ENCODE data around the gene NR2F1-AS1. TPM values are rescaled to one million over a fixed set of nuclear protein-coding genes. Genes with fewer than 3 reads are reported as not detected.

Gene NR2F1-AS1
- total RNA-seq, 1 donor from 2014 or later = not detected

DNA sequence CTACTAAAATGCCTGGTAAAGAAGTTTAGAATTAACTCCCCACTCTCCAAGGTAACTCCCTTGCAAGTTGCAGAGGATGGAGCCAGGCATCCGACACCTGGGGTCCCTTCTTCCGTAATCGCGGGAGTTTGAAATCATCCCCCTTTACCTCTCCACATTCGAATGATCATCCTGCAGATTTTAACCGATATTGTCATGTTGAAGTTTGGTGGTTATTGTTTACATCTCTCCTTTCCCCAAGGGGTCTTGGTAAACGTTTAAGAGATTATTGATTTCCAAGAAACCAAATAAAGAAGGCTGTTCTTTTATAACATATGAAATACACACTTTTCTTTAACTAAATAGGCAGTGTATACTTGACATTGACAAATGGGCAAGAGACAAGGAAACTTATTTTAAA is 28.7 kb upstream of the NR2F1-AS1 start:
- intact Hi-C loops (cut with micrococcal nuclease) = loop anchor here (1.0 to 10.0 kb wide), 3 partner anchors 7 to 505 kb away; a partner anchor contains a TSS
- H3K36me3 Mint-ChIP-seq (ENCODE audit: low read depth) = peaks cover under 1% of the 10 kb centered on the region
- peaks cover 10% of the 10 kb centered on the region for H3K4me1 Mint-ChIP-seq (ENCODE audit: low read depth)
- H3K9me3 Mint-ChIP-seq = no peaks in the 10 kb centered on the region
- H3K4me3 Mint-ChIP-seq = no peak overlapping the region
- DNase-seq (ENCODE audit: low spot score) = no peak
- H3K27ac Mint-ChIP-seq = no peak overlapping the region
- H3K27me3 Mint-ChIP-seq (ENCODE audit: insufficient read depth) = peaks cover 92% of the 10 kb centered on the region

GRCh38 chr5:93608855-93609254 is 27.8 kb upstream of the NR2F1-AS1 start:
- no peaks in the 10 kb centered on the region for H3K9me3 Mint-ChIP-seq
- H3K36me3 Mint-ChIP-seq (ENCODE audit: low read depth) = peaks cover 2% of the 10 kb centered on the region
- peaks cover 90% of the 10 kb centered on the region for H3K27me3 Mint-ChIP-seq (ENCODE audit: insufficient read depth)
- H3K4me3 Mint-ChIP-seq = no peak overlapping the region
- intact Hi-C loops (cut with micrococcal nuclease) = loop anchor here (1.0 to 5.0 kb wide), 4 partner anchors 37 to 1241 kb away; no protein-coding TSS in a partner anchor
- DNase-seq (ENCODE audit: low spot score) = no peak
- peaks cover 10% of the 10 kb centered on the region for H3K4me1 Mint-ChIP-seq (ENCODE audit: low read depth)
- H3K27ac Mint-ChIP-seq = no peak overlapping the region

- intact Hi-C loops (cut with micrococcal nuclease) = loop anchor here (1.0 to 5.0 kb wide), 4 partner anchors 35 to 1243 kb away; no protein-coding TSS in a partner anchor
- peaks cover 10% of the 10 kb centered on the region for H3K4me1 Mint-ChIP-seq (ENCODE audit: low read depth)
- DNase-seq (ENCODE audit: low spot score) = no peak
- no peaks in the 10 kb centered on the region for H3K9me3 Mint-ChIP-seq
- H3K4me3 Mint-ChIP-seq = no peak overlapping the region
- peaks cover 2% of the 10 kb centered on the region for H3K36me3 Mint-ChIP-seq (ENCODE audit: low read depth)
- no peak overlapping the region for H3K27ac Mint-ChIP-seq
- peaks cover 85% of the 10 kb centered on the region for H3K27me3 Mint-ChIP-seq (ENCODE audit: insufficient read depth)
Observed at GRCh38 chr5:93607367-93608258, 26.6 kb upstream of the NR2F1-AS1 start.

- Mint-ChIP-seq H3K9me3 (no peaks in the 10 kb centered on the region), H3K4me3 (no peak overlapping the region), H3K27me3 (ENCODE audit: insufficient read depth) (peaks cover 73% of the 10 kb centered on the region), H3K4me1 (ENCODE audit: low read depth) (peaks cover 10% of the 10 kb centered on the region), H3K27ac (no peak overlapping the region), H3K36me3 (ENCODE audit: low read depth) (peaks cover 2% of the 10 kb centered on the region)
- intact Hi-C loops (cut with micrococcal nuclease) = loop anchor here (5.0 kb wide), 1 partner anchor 34 kb away; no protein-coding TSS in a partner anchor
- no peak for DNase-seq (ENCODE audit: low spot score)
Observed at GRCh38 chr5:93606382-93606752, 25.3 kb upstream of the NR2F1-AS1 start.

DNA sequence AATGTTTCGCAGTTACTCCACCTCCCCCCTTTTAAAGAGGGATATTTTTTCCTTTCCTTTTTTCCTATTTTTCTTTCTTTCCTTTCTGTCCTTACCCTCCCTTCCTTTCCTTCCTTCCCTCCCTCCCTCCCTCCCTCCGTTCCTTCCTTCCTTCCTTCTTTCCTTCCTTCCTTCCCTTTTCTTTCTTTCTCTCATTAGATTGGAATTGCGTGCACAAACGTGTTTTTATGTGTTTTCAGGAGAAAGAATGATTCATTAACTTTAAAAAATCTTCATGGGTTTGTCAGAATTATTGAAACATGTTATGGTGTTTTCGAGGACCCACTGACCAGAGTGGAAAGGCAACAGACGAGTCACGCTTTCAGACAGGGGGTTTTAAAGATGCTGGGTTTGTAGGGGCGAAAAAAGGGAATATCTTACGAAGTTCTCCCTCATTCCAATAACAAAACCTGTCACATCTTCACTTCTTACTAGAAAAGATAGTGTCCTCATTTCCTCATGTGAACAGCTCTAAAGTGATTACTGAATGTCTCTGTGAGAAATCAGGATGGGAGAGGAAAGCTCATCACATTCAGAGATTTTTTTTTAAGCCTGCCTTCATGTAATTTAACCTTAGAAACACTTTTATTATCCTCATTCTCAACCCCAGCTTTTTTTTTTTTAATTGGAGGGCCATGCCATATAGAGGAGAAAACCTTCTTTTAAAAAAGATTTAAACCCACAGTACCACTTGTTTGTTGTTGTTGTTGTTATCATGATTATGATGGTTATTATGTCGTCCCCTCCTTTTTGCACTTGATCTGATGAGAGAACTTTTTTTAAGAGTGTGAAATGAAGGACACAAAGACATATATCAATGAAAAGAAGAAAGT is 23.9 kb upstream of the NR2F1-AS1 start:
- peaks cover 10% of the 10 kb centered on the region for H3K4me1 Mint-ChIP-seq (ENCODE audit: low read depth)
- no peak overlapping the region for H3K4me3 Mint-ChIP-seq
- H3K9me3 Mint-ChIP-seq = no peaks in the 10 kb centered on the region
- H3K27me3 Mint-ChIP-seq (ENCODE audit: insufficient read depth) = peaks cover 58% of the 10 kb centered on the region
- peaks cover 2% of the 10 kb centered on the region for H3K36me3 Mint-ChIP-seq (ENCODE audit: low read depth)
- H3K27ac Mint-ChIP-seq = peak overlapping the region; percentile 58
- no peak for DNase-seq (ENCODE audit: low spot score)
- intact Hi-C loops (cut with micrococcal nuclease) = loop anchor here (5.0 kb wide), 1 partner anchor 33 kb away; no protein-coding TSS in a partner anchor

DNA sequence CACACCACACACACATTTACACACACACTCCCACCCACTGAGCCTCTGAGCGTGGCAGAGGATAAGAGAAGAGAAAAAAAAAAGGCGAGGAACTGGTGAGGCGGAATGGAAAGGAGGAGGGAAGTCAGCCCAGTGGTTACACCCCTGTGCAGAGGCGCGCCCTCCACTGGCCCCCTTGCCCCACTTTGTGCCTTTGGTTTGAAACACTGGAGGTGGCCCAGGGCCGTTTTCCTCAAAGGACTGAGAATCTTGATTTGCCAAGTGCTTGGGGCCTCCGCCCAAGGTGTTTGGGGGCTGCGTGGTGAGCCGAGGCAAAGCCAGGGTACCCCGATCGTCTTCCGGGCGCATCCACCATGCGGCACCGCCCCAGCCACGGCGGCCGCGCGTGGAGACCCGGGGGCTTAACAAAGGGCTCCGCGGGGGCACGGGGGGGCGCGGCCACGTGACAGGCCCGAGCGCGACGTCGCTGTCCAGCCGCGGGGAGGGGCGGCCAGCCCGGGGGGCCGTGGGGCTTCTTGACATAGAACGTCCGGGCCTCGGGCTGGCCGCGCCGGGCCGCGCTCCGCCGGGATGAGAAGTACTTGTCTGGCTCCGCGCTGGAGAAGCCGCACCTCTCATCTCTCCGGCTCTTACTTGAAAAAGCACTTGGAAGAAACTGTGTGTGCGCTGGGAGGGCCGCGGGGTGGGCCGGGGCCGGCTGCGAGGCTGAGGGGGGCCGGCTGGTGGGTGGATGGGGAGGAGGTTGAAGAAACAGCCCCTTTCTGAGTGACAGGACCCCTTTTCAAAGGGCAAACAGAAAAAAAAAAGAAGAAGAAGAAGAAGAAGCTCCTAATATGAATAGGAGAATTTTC is 23.0 kb upstream of the NR2F1-AS1 start:
- peaks cover 52% of the 10 kb centered on the region for H3K27me3 Mint-ChIP-seq (ENCODE audit: insufficient read depth)

DNA sequence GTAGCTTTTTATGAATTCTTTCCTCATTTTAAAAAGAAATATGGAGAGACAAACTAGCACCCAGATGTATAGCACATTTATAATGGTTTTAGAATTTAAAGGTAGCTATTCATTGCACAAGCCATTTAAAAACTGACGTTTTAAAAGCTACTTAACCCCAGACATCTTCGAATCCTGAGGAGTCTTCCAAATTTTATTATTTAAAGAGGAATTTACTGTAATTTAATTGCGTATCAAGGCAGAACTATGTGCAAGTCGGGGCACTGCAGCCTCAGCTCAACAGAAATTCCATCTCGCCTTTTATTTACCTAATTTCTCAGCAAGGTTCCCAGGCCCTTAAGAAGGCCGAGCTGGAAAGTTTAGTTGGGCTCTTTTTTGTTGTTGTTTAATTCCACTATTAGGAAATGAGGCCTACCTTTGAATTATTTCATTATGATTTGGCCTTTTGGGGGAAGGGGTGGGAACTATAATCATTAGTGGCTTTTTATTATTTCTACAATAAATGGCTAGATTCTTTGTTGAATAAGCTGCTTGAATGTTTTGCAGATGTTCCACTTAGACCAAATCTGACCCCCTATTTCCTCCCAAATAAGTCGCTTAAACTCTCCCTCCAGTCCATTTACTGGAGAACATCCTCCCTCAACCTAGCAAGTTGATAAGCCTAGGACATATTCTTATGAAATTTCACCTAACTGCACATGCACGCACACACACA is 22.2 kb upstream of the NR2F1-AS1 start:
- Mint-ChIP-seq H3K27me3 (ENCODE audit: insufficient read depth) (peaks cover 45% of the 10 kb centered on the region), H3K4me1 (ENCODE audit: low read depth) (peaks cover 10% of the 10 kb centered on the region), H3K27ac (peak overlapping the region; percentile 49), H3K9me3 (no peaks in the 10 kb centered on the region), H3K4me3 (no peak overlapping the region), H3K36me3 (ENCODE audit: low read depth) (peaks cover 2% of the 10 kb centered on the region)
- intact Hi-C loops (cut with micrococcal nuclease) = loop anchor here (2.0 kb wide), 1 partner anchor 16 kb away; no protein-coding TSS in a partner anchor
- no peak for DNase-seq (ENCODE audit: low spot score)

More for the DNA sequence above, 23.0 kb upstream of the NR2F1-AS1 start:
- intact Hi-C loops (cut with micrococcal nuclease) = loop anchor here (2.0 kb wide), 1 partner anchor 17 kb away; no protein-coding TSS in a partner anchor
- no peak overlapping the region for H3K27ac Mint-ChIP-seq
- peaks cover 10% of the 10 kb centered on the region for H3K4me1 Mint-ChIP-seq (ENCODE audit: low read depth)
- H3K36me3 Mint-ChIP-seq (ENCODE audit: low read depth) = peaks cover 2% of the 10 kb centered on the region
- H3K4me3 Mint-ChIP-seq = no peak overlapping the region
- DNase-seq (ENCODE audit: low spot score) = no peak
- H3K9me3 Mint-ChIP-seq = no peaks in the 10 kb centered on the region

DNA sequence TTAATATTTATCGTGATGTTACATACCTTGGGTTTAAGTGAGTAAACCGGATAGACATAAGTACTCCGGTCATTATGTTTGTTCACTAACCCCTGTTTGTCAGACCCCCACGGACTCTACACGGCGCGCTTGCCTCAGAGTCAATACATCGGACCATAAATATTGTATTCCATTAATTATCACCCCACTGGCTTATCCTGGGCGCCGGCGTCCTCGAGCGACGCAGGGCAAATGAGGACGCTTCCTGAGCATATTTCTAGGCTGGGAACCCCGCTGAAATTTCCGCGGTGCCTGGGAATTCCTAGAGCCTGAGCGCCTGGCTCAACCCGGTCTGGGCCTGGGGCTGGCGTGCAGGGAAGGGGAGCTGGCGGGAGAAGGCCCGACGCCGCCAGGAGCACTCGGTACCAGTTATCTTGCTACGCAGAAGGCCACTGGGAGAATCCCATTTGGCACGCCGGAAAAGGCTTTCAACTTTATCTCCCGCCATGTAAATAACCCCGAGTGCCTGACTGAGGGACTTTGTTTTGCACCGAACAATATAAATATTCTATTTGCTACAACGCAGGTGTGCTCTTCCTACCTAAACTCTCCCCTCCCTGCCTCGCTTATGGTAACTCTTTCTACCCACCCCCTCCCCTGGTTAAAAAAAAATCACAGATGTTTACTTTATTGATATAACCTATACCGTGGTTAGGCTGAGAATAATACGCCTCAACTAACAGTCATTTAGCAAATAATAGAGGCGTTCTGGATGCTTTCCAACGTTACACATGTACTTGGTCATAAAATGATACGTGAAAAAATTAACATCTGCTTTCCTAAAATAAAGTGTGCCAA is 21.4 kb upstream of the NR2F1-AS1 start:
- Mint-ChIP-seq H3K27me3 (ENCODE audit: insufficient read depth) (peaks cover 37% of the 10 kb centered on the region), H3K4me1 (ENCODE audit: low read depth) (peaks cover 3% of the 10 kb centered on the region), H3K4me3 (no peak overlapping the region), H3K27ac (peak overlapping the region; percentile 49), H3K36me3 (ENCODE audit: low read depth) (peaks cover 5% of the 10 kb centered on the region), H3K9me3 (no peaks in the 10 kb centered on the region)
- no peak for DNase-seq (ENCODE audit: low spot score)
- intact Hi-C loops (cut with micrococcal nuclease) = loop anchor here (1.0 to 2.0 kb wide), 2 partner anchors 8 to 16 kb away; no protein-coding TSS in a partner anchor

GRCh38 chr5:93601802-93602155 is 20.8 kb upstream of the NR2F1-AS1 start:
- intact Hi-C loops (cut with micrococcal nuclease) = loop anchor here (1.0 to 2.0 kb wide), 2 partner anchors 9 to 15 kb away; no protein-coding TSS in a partner anchor
- H3K27ac Mint-ChIP-seq = no peak overlapping the region
- no peaks in the 10 kb centered on the region for H3K4me1 Mint-ChIP-seq (ENCODE audit: low read depth)
- H3K36me3 Mint-ChIP-seq (ENCODE audit: low read depth) = peaks cover 5% of the 10 kb centered on the region
- no peak overlapping the region for H3K4me3 Mint-ChIP-seq
- H3K27me3 Mint-ChIP-seq (ENCODE audit: insufficient read depth) = peaks cover 32% of the 10 kb centered on the region
- H3K9me3 Mint-ChIP-seq = no peaks in the 10 kb centered on the region
- no peak for DNase-seq (ENCODE audit: low spot score)

GRCh38 chr5:93601071-93601801 is 20.2 kb upstream of the NR2F1-AS1 start:
- no peak overlapping the region for H3K4me3 Mint-ChIP-seq
- intact Hi-C loops (cut with micrococcal nuclease) = no loop called here
- H3K36me3 Mint-ChIP-seq (ENCODE audit: low read depth) = peaks cover 5% of the 10 kb centered on the region
- H3K4me1 Mint-ChIP-seq (ENCODE audit: low read depth) = no peaks in the 10 kb centered on the region
- H3K9me3 Mint-ChIP-seq = no peaks in the 10 kb centered on the region
- no peak for DNase-seq (ENCODE audit: low spot score)
- H3K27me3 Mint-ChIP-seq (ENCODE audit: insufficient read depth) = peaks cover 31% of the 10 kb centered on the region
- H3K27ac Mint-ChIP-seq = peak overlapping the region; percentile 68
